ENCODE results near the gene ASB11. TPM values are rescaled to one million over a fixed set of nuclear protein-coding genes. Genes with fewer than 3 reads are reported as not detected.

ASB11 gene
- total RNA-seq, 4 donors from 2014 or later, result 0.55 to 1.8 (median 1.7) TPM; not detected in 1

- no peak for DNase-seq (ENCODE audit: low spot score in 2 of 2)
- no peak overlapping the region for H3K4me3 ChIP-seq (ENCODE audit: low read depth, poor library complexity, severe bottlenecking)
- 85 to 88% methylated on average over 5 of the region's 5 CpGs for WGBS, 2 donors
- no peak for TF ChIP-seq POLR2A (IDR thresholded peaks at IDR 0.05)
- no peak for TF ChIP-seq CTCF (IDR thresholded peaks at IDR 0.05)
- intact Hi-C loops (cut with DNase I; ENCODE audit: low total_unique reads), result no loop called here
Measured at GRCh38 chrX:15240414-15240813, 75.0 kb downstream of the ASB11 start.

- DNase-seq (ENCODE audit: low spot score in 2 of 2), result no peak
- no peak for TF ChIP-seq CTCF (IDR thresholded peaks at IDR 0.05)
- no peak for TF ChIP-seq POLR2A (IDR thresholded peaks at IDR 0.05)
- no peak overlapping the region for H3K4me3 ChIP-seq (ENCODE audit: low read depth, poor library complexity, severe bottlenecking)
- intact Hi-C loops (cut with DNase I; ENCODE audit: low total_unique reads), result no loop called here
- whole genome bisulfite sequencing, 2 donors, result 83 to 90% methylated on average over 3 of the region's 3 CpGs
Measured at GRCh38 chrX:15236146-15236545, 79.3 kb downstream of the ASB11 start.

GRCh38 chrX:15235001-15235400 lies 80.4 kb downstream of the ASB11 start:
- no peak for TF ChIP-seq POLR2A (IDR thresholded peaks at IDR 0.05)
- TF ChIP-seq CTCF (IDR thresholded peaks at IDR 0.05), result no peak
- DNase-seq (ENCODE audit: low spot score in 2 of 2), result no peak
- WGBS, 2 donors, result 27 to 29% methylated on average over 1 of the region's 1 CpG
- H3K4me3 ChIP-seq (ENCODE audit: low read depth, poor library complexity, severe bottlenecking), result no peak overlapping the region
- intact Hi-C loops (cut with DNase I; ENCODE audit: low total_unique reads), result no loop called here

DNA sequence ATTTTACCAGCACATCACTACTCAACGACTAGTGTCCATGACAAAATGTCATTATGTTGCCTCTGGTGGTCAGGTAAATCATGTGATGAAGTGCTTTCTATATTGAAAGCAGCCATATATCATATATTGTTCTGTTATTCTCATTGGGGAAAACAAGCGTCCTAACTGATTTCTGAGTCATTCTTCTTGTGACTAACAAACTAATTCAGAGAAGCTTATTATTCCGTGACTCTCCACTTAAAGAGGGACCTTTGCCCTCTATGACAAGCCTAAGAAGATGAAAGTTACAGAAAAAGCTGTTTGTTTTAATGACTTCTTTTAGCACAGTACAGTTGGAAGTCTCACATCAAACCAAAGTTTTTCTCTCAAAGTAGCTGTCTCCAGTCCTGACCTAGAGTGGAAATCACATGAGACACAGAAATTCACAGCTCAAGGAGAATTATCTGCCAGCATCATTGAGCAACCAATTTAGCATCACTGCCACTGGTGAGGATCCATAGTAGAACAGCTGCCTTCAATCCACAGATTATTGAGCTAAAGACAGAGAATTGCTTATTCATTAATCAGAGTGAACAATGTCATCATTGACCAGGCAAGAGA lies 81.9 kb downstream of the ASB11 start:
- no peak overlapping the region for H3K4me3 ChIP-seq (ENCODE audit: low read depth, poor library complexity, severe bottlenecking)
- intact Hi-C loops (cut with DNase I; ENCODE audit: low total_unique reads), result no loop called here
- TF ChIP-seq POLR2A (IDR thresholded peaks at IDR 0.05), result no peak
- no peak for TF ChIP-seq CTCF (IDR thresholded peaks at IDR 0.05)
- WGBS, 2 donors, result 37 to 51% methylated on average over 3 of the region's 3 CpGs
- DNase-seq (ENCODE audit: low spot score in 2 of 2), result no peak

Other genes starting within 250 kb of the ASB11 start
- gene ASB9, start 45.6 kb downstream of the ASB11 start, total RNA-seq, result 1 to 10 TPM in 2 of 4 donors, not detected in 2; 1.7 to 7.0 TPM
- gene PIGA, start 19.9 kb upstream of the ASB11 start, total RNA-seq, result 10 to 100 TPM in 3 of 4 donors, 1 to 10 TPM in 1; 9.5 to 28.6 (median 14.1) TPM
- 1 to 10 TPM in 2 of 4 donors, not detected in 2; 1.5 to 1.8 TPM for gene VEGFD, start 68.8 kb upstream of the ASB11 start, total RNA-seq
- 10 to 100 TPM in 3 of 4 donors, 1 to 10 TPM in 1; 6.3 to 18.0 (median 12.1) TPM for gene PIR, start 177.7 kb upstream of the ASB11 start, total RNA-seq
- gene BMX, start 185.2 kb upstream of the ASB11 start, total RNA-seq, result 1 to 10 TPM in 3 of 4 donors, under 1 TPM in 1; 0.38 to 2.8 (median 1.9) TPM

Data from lower leg skin (tissue), 4 donors.